ENCODE data around the gene MGRN1. TPM values are rescaled to one million over a fixed set of nuclear protein-coding genes. Genes with fewer than 3 reads are reported as not detected.
A peak's percentile ranks its signal among the peaks of the same experiment; 100 is the strongest.

Gene MGRN1
- total RNA-seq, 1 experiment from 2014 or later: 54.6 TPM

DNA sequence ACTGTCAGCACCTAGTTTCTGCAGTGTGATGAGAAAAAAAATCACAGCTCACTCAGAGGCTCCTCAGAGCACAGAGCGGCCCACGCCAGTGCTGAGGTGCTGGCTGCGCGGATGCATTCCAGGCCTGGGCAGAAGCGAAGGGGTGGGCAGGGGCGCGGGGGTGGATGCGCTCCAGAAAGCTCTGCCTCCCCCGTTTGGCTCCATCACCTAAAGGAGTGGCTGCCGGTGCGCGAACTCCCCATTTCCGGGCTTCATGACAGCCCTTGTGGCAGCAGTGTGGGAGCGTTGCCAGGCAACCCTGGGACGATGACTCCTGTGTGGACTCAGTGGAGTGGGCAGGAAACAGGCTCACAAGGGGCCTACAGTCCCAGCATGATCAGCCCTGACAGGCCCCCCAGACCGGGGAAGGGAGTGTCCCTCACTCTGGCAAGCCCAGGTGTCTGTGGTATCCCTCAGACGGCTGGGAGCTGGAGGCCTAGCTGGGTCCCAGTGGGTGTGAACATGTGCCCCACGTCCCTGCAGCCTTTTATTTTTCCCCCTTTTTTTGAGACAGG, 35.9 kb downstream of the MGRN1 start:
- Histone ChIP-seq H3K27me3 (replicated peaks; ENCODE audit: insufficient read depth, low read depth, low read length, poor library complexity) (no peaks in the 10 kb centered on the region), H3K4me1 (ENCODE audit: insufficient read depth, low read length, poor library complexity, severe bottlenecking) (no peaks in the 10 kb centered on the region), H3K27ac (ENCODE audit: low read depth, low read length, poor library complexity, severe bottlenecking) (no peak overlapping the region), H3K4me3 (ENCODE audit: low read depth, low read length, poor library complexity, severe bottlenecking) (no peak overlapping the region), H3K9me3 (ENCODE audit: low read depth, low read length, poor library complexity, severe bottlenecking) (no peaks in the 10 kb centered on the region), H3K36me3 (ENCODE audit: insufficient read depth, low read length, poor library complexity, severe bottlenecking) (no peaks in the 10 kb centered on the region)
- ChIA-PET POLR2A (ENCODE audit: low non-redundant PET) (interaction anchor here (0.6 kb wide), 1 partner anchor 162 kb away, joined by 3 read pairs; no protein-coding TSS in a partner anchor), CTCF (no interaction called here)
- no TSS peak for BruUV-seq (replicated peaks)
- intact Hi-C loops (cut with micrococcal nuclease; ENCODE audit: unreplicated experiment): no loop called here
- TF ChIP-seq, protein P1, sequence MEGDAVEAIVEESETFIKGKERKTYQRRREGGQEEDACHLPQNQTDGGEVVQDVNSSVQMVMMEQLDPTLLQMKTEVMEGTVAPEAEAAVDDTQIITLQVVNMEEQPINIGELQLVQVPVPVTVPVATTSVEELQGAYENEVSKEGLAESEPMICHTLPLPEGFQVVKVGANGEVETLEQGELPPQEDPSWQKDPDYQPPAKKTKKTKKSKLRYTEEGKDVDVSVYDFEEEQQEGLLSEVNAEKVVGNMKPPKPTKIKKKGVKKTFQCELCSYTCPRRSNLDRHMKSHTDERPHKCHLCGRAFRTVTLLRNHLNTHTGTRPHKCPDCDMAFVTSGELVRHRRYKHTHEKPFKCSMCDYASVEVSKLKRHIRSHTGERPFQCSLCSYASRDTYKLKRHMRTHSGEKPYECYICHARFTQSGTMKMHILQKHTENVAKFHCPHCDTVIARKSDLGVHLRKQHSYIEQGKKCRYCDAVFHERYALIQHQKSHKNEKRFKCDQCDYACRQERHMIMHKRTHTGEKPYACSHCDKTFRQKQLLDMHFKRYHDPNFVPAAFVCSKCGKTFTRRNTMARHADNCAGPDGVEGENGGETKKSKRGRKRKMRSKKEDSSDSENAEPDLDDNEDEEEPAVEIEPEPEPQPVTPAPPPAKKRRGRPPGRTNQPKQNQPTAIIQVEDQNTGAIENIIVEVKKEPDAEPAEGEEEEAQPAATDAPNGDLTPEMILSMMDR (conservative IDR thresholded peaks at IDR 0.05; ENCODE audit: low read depth, low read length): no peak
- TF ChIP-seq EZH2 (IDR thresholded peaks at IDR 0.05; ENCODE audit: borderline replicate concordance, low read depth, low read length, poor library complexity, severe bottlenecking): no peak
- DNase-seq (ENCODE audit: low spot score): peak; percentile 38

DNA sequence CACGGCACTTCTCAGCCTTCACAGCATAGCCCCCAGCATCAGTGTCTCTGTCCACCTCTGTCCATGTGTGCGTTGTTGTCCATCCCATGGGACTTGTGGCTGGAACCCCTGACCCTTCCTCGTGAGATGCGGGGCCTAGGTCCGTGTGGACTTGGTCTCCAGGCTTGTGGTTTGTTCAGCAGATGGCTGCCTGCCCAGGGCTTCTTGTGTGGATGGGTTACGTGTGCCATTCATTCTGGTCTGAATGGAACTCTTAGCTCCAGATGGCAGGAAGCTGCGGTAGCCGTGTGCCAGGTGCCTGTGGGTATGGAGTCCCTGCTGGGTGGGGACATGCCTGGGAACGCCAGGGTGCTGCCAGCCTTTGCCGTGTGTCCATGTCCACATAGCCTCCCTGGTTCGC, 37.0 kb downstream of the MGRN1 start:
- ChIA-PET CTCF (no interaction called here), POLR2A (ENCODE audit: low non-redundant PET) (no interaction called here)
- intact Hi-C loops (cut with micrococcal nuclease; ENCODE audit: unreplicated experiment): no loop called here
- Histone ChIP-seq H3K9me3 (ENCODE audit: low read depth, low read length, poor library complexity, severe bottlenecking) (no peaks in the 10 kb centered on the region), H3K36me3 (ENCODE audit: insufficient read depth, low read length, poor library complexity, severe bottlenecking) (no peaks in the 10 kb centered on the region), H3K4me1 (ENCODE audit: insufficient read depth, low read length, poor library complexity, severe bottlenecking) (no peaks in the 10 kb centered on the region), H3K27me3 (replicated peaks; ENCODE audit: insufficient read depth, low read depth, low read length, poor library complexity) (no peaks in the 10 kb centered on the region), H3K27ac (ENCODE audit: low read depth, low read length, poor library complexity, severe bottlenecking) (no peak overlapping the region), H3K4me3 (ENCODE audit: low read depth, low read length, poor library complexity, severe bottlenecking) (no peak overlapping the region)
- no TSS peak for BruUV-seq (replicated peaks)
- DNase-seq (ENCODE audit: low spot score): no peak
- TF ChIP-seq, protein P1 (conservative IDR thresholded peaks at IDR 0.05; ENCODE audit: low read depth, low read length): no peak
- TF ChIP-seq EZH2 (IDR thresholded peaks at IDR 0.05; ENCODE audit: borderline replicate concordance, low read depth, low read length, poor library complexity, severe bottlenecking): no peak

DNA sequence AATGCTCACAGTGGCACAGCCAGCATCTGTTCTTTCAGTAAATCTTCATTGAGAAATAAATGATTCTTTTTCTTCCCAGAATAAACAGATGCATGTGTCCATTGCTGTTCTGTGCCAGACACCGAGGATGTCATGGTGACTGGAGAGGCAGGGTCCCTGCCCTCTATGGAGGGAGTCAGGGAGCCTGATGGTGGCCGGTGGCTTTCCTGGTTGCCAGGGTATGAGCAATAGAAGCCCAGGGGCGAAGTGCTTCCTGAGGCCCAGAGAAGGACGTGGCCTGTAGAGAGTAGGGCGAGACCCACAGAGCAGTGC, 38.8 kb downstream of the MGRN1 start:
- DNase-seq (ENCODE audit: low spot score): no peak
- BruUV-seq (replicated peaks): no TSS peak
- POLR2A ChIA-PET (ENCODE audit: low non-redundant PET): no interaction called here
- H3K9me3 ChIP-seq (ENCODE audit: low read depth, low read length, poor library complexity, severe bottlenecking): no peaks in the 10 kb centered on the region
- CTCF ChIA-PET: interaction anchor here (0.6 kb wide), 1 partner anchor 12 kb away, joined by 3 read pairs; no protein-coding TSS in a partner anchor
- intact Hi-C loops (cut with micrococcal nuclease; ENCODE audit: unreplicated experiment): no loop called here
- no peak overlapping the region for H3K27ac ChIP-seq (ENCODE audit: low read depth, low read length, poor library complexity, severe bottlenecking)
- peaks cover 9% of the 10 kb centered on the region for H3K36me3 ChIP-seq (ENCODE audit: insufficient read depth, low read length, poor library complexity, severe bottlenecking)
- TF ChIP-seq, protein P1 (conservative IDR thresholded peaks at IDR 0.05; ENCODE audit: low read depth, low read length): no peak
- no peaks in the 10 kb centered on the region for H3K4me1 ChIP-seq (ENCODE audit: insufficient read depth, low read length, poor library complexity, severe bottlenecking)
- no peak overlapping the region for H3K4me3 ChIP-seq (ENCODE audit: low read depth, low read length, poor library complexity, severe bottlenecking)
- no peaks in the 10 kb centered on the region for H3K27me3 ChIP-seq (replicated peaks; ENCODE audit: insufficient read depth, low read depth, low read length, poor library complexity)
